ENCODE measurements around the gene FMNL1.

Gene FMNL1

GRCh38 chr17:45246338-45246737 is 24.7 kb downstream of the FMNL1 start:
- no peak for DNase-seq (ENCODE audit: low read depth in 1 of 2, low spot score in 1 of 2)
- TF ChIP-seq POLR2AphosphoS5 (IDR thresholded peaks at IDR 0.05; ENCODE audit: low read depth) (no peak), SPI1 (IDR thresholded peaks at IDR 0.05; ENCODE audit: borderline replicate concordance, low read depth) (no peak), GABPA (IDR thresholded peaks at IDR 0.05; ENCODE audit: low read depth) (no peak), REST (IDR thresholded peaks at IDR 0.05; ENCODE audit: insufficient replicate concordance, low read depth) (no peak)
- TF ChIP-seq, protein P1, sequence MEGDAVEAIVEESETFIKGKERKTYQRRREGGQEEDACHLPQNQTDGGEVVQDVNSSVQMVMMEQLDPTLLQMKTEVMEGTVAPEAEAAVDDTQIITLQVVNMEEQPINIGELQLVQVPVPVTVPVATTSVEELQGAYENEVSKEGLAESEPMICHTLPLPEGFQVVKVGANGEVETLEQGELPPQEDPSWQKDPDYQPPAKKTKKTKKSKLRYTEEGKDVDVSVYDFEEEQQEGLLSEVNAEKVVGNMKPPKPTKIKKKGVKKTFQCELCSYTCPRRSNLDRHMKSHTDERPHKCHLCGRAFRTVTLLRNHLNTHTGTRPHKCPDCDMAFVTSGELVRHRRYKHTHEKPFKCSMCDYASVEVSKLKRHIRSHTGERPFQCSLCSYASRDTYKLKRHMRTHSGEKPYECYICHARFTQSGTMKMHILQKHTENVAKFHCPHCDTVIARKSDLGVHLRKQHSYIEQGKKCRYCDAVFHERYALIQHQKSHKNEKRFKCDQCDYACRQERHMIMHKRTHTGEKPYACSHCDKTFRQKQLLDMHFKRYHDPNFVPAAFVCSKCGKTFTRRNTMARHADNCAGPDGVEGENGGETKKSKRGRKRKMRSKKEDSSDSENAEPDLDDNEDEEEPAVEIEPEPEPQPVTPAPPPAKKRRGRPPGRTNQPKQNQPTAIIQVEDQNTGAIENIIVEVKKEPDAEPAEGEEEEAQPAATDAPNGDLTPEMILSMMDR (IDR thresholded peaks at IDR 0.05; ENCODE audit: insufficient read depth, low read length) = no peak
- no peaks in the 10 kb centered on the region for H3K27me3 ChIP-seq (ENCODE audit: insufficient read depth, poor library complexity, severe bottlenecking)
- peak overlapping the region; percentile 56 for H3K4me3 ChIP-seq (replicated peaks; ENCODE audit: insufficient read depth, low read length)
- peak overlapping the region; percentile 75 for H3K27ac ChIP-seq (replicated peaks)

DNA sequence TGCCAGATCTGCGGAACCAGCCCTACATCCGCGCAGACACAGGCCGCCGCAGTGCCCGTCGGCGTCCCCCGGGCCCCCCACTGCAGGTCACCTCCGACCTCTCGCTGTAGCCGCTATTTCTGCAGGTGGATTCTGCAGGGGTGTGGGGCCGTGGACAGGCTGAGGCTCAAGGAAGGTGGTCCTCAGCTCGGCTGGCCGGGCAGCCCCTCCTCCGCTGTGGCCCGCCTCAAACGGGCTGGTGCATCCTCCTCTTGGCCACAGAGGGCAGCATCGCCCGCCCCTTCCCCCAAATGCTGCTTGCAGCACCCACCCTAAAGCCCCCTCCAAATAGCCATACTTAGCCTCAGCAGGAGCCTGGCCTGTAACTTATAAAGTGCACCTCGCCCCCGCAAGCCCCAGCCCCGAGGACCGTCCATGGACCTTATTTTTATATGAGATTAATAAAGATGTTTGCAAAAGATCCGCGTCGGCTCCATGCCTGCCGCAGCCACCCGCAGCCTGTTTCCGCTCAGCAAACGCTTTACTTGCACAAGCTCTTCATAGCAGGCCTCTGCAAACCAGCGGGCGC is 25.3 kb downstream of the FMNL1 start:
- Histone ChIP-seq H3K4me3 (replicated peaks; ENCODE audit: insufficient read depth, low read length) (peak overlapping the region; percentile 56), H3K27me3 (ENCODE audit: insufficient read depth, poor library complexity, severe bottlenecking) (no peaks in the 10 kb centered on the region), H3K27ac (replicated peaks) (peak overlapping the region; percentile 75)
- TF ChIP-seq GABPA (IDR thresholded peaks at IDR 0.05; ENCODE audit: low read depth) = no peak; the same call in 1 of the 2 replicates
- TF ChIP-seq, protein P1 (IDR thresholded peaks at IDR 0.05; ENCODE audit: insufficient read depth, low read length) = peak; percentile 25
- TF ChIP-seq REST (IDR thresholded peaks at IDR 0.05; ENCODE audit: insufficient replicate concordance, low read depth) = no peak
- TF ChIP-seq POLR2AphosphoS5 (IDR thresholded peaks at IDR 0.05; ENCODE audit: low read depth) = no peak
- TF ChIP-seq SPI1 (IDR thresholded peaks at IDR 0.05; ENCODE audit: borderline replicate concordance, low read depth) = no peak
- peak in 1 of 2 experiments; percentile 30 for DNase-seq (ENCODE audit: low read depth in 1 of 2, low spot score in 1 of 2)

- no peaks in the 10 kb centered on the region for H3K27me3 ChIP-seq (ENCODE audit: insufficient read depth, poor library complexity, severe bottlenecking)
- H3K27ac ChIP-seq (replicated peaks) = peak overlapping the region; percentile 75
- TF ChIP-seq REST (IDR thresholded peaks at IDR 0.05; ENCODE audit: insufficient replicate concordance, low read depth) = no peak
- TF ChIP-seq SPI1 (IDR thresholded peaks at IDR 0.05; ENCODE audit: borderline replicate concordance, low read depth) = no peak
- peak; percentile 61 for TF ChIP-seq POLR2AphosphoS5 (IDR thresholded peaks at IDR 0.05; ENCODE audit: low read depth)
- TF ChIP-seq, protein P1 (IDR thresholded peaks at IDR 0.05; ENCODE audit: insufficient read depth, low read length) = no peak
- TF ChIP-seq GABPA (IDR thresholded peaks at IDR 0.05; ENCODE audit: low read depth) = 0 out of 2 replicates have a peak, but pooled peaks have one; percentile 10
- peak; percentile 91 to 96 for DNase-seq (ENCODE audit: low read depth in 1 of 2, low spot score in 1 of 2)
- H3K4me3 ChIP-seq (replicated peaks; ENCODE audit: insufficient read depth, low read length) = peak overlapping the region; percentile 56
Measured at GRCh38 chr17:45247429-45248131, 25.9 kb downstream of the FMNL1 start.

Data from HL-60 (cell line).